ENCODE results near the gene DMBT1.

DMBT1 gene

DNA sequence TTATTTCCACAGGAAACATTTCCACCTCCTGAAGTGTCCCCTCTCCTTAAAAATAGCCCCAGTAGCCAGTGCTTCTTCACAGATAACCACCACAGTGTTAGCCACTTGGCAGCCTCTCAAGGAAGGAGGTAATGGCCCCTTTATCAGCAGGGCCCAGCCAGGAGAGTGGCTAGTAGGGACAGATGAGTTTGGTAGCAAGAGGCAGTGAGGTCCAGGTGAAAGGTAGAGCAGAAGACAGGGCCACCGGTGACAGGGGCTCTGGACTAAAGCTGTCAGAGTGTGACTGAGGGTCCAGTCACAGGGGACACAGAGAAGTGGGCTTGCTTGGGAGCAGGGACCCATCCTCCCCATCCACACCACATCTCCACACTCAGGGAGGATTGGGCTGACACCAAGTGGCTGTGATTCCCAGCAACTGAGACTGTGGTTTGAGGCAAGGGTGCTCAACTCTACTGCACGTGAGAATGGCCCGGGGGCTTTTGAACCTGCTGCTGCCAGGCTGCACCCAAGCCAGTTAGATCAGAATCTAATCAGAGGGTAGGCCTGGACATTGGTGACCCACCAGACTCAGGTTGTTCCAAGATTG, 86.9 kb downstream of the DMBT1 start:
- no peaks in the 10 kb centered on the region for H3K79me2 ChIP-seq (ENCODE audit: insufficient read depth, low read length)
- no peaks in the 10 kb centered on the region for H3K27me3 ChIP-seq (ENCODE audit: insufficient read depth, low read length, poor library complexity)
- no peak overlapping the region for H3K9ac ChIP-seq (ENCODE audit: low read depth, low read length)
- H3K9me3 ChIP-seq (ENCODE audit: insufficient read depth, low read length, severe bottlenecking), result no peaks in the 10 kb centered on the region
- H3K4me2 ChIP-seq (ENCODE audit: insufficient read depth, low read length), result no peak overlapping the region
- no peak overlapping the region for H2AFZ ChIP-seq (ENCODE audit: low read depth, low read length)
- no peak for DNase-seq
- H3K27ac ChIP-seq (ENCODE audit: low read length), result no peak overlapping the region
- H3K36me3 ChIP-seq (ENCODE audit: insufficient read depth, low read length), result no peaks in the 10 kb centered on the region
- TF ChIP-seq CTCF (IDR thresholded peaks at IDR 0.05; ENCODE audit: borderline replicate concordance, extremely low read depth, low read length, poor library complexity, severe bottlenecking) (no peak), EZH2 (IDR thresholded peaks at IDR 0.05; ENCODE audit: borderline replicate concordance, low read depth, low read length, severe bottlenecking) (no peak)
- no peaks in the 10 kb centered on the region for H3K4me1 ChIP-seq (ENCODE audit: insufficient read depth, low read length)
- H3K4me3 ChIP-seq (ENCODE audit: low read depth in 1 of 2, low read length in 2 of 2), result no peak overlapping the region
- H4K20me1 ChIP-seq (ENCODE audit: insufficient read depth, low read length), result no peaks in the 10 kb centered on the region
- no peak for ATAC-seq (ENCODE audit: insufficient read depth, low read depth)

GRCh38 chr10:122648599-122649428, 88.3 kb downstream of the DMBT1 start:
- H3K36me3 ChIP-seq (ENCODE audit: insufficient read depth, low read length), result no peaks in the 10 kb centered on the region
- no peaks in the 10 kb centered on the region for H3K27me3 ChIP-seq (ENCODE audit: insufficient read depth, low read length, poor library complexity)
- H3K9ac ChIP-seq (ENCODE audit: low read depth, low read length), result no peak overlapping the region
- H4K20me1 ChIP-seq (ENCODE audit: insufficient read depth, low read length), result no peaks in the 10 kb centered on the region
- H3K79me2 ChIP-seq (ENCODE audit: insufficient read depth, low read length), result no peaks in the 10 kb centered on the region
- ATAC-seq (ENCODE audit: insufficient read depth, low read depth) (peak; percentile 67), DNase-seq (peak; percentile 56)
- H2AFZ ChIP-seq (ENCODE audit: low read depth, low read length), result 0 out of 2 replicates have a peak overlapping the region, but pooled peaks have one; percentile 27
- no peak overlapping the region for H3K4me3 ChIP-seq (ENCODE audit: low read depth in 1 of 2, low read length in 2 of 2)
- no peak for TF ChIP-seq EZH2 (IDR thresholded peaks at IDR 0.05; ENCODE audit: borderline replicate concordance, low read depth, low read length, severe bottlenecking)
- TF ChIP-seq CTCF (IDR thresholded peaks at IDR 0.05; ENCODE audit: borderline replicate concordance, extremely low read depth, low read length, poor library complexity, severe bottlenecking), result peak; percentile 85
- no peaks in the 10 kb centered on the region for H3K9me3 ChIP-seq (ENCODE audit: insufficient read depth, low read length, severe bottlenecking)
- no peak overlapping the region for H3K27ac ChIP-seq (ENCODE audit: low read length)
- no peak overlapping the region for H3K4me2 ChIP-seq (ENCODE audit: insufficient read depth, low read length)
- no peaks in the 10 kb centered on the region for H3K4me1 ChIP-seq (ENCODE audit: insufficient read depth, low read length)

DNA sequence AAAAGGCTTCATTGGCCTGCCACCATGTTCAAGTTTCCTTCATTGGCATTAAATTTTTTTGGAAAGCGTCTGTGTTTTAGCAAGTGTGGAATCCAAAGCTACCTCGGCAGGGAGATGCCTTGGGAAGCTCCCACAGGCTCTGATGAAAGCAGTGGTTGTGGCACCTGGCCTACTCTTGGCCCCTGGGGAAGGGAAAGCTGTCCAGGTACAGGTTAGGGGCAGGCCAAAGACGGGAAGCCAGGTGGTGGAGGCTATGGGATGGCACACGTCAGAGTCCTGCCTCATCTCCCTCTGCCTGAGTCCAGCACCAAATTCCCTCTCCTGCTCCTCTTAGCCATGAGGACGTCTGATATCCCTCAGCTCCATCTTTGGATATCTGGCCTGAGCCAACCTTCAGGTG, 89.3 kb downstream of the DMBT1 start:
- Histone ChIP-seq H4K20me1 (ENCODE audit: insufficient read depth, low read length) (no peaks in the 10 kb centered on the region), H3K4me3 (ENCODE audit: low read depth in 1 of 2, low read length in 2 of 2) (no peak overlapping the region), H3K27me3 (ENCODE audit: insufficient read depth, low read length, poor library complexity) (no peaks in the 10 kb centered on the region), H3K36me3 (ENCODE audit: insufficient read depth, low read length) (no peaks in the 10 kb centered on the region), H3K4me1 (ENCODE audit: insufficient read depth, low read length) (no peaks in the 10 kb centered on the region), H3K9ac (ENCODE audit: low read depth, low read length) (no peak overlapping the region), H3K27ac (ENCODE audit: low read length) (no peak overlapping the region), H3K4me2 (ENCODE audit: insufficient read depth, low read length) (no peak overlapping the region), H2AFZ (ENCODE audit: low read depth, low read length) (no peak overlapping the region), H3K79me2 (ENCODE audit: insufficient read depth, low read length) (no peaks in the 10 kb centered on the region), H3K9me3 (ENCODE audit: insufficient read depth, low read length, severe bottlenecking) (no peaks in the 10 kb centered on the region)
- ATAC-seq (ENCODE audit: insufficient read depth, low read depth) (no peak), DNase-seq (no peak)
- TF ChIP-seq EZH2 (IDR thresholded peaks at IDR 0.05; ENCODE audit: borderline replicate concordance, low read depth, low read length, severe bottlenecking) (no peak), CTCF (IDR thresholded peaks at IDR 0.05; ENCODE audit: borderline replicate concordance, extremely low read depth, low read length, poor library complexity, severe bottlenecking) (no peak)

All from DND-41 (cell line).